Measurements from ENCODE around the gene EME1. TPM values are rescaled to one million over a fixed set of nuclear protein-coding genes. Genes with fewer than 3 reads are reported as not detected.

The EME1 gene
- polyA plus RNA-seq, 3 donors: 8.6 to 11.0 (median 9.5) TPM

DNA sequence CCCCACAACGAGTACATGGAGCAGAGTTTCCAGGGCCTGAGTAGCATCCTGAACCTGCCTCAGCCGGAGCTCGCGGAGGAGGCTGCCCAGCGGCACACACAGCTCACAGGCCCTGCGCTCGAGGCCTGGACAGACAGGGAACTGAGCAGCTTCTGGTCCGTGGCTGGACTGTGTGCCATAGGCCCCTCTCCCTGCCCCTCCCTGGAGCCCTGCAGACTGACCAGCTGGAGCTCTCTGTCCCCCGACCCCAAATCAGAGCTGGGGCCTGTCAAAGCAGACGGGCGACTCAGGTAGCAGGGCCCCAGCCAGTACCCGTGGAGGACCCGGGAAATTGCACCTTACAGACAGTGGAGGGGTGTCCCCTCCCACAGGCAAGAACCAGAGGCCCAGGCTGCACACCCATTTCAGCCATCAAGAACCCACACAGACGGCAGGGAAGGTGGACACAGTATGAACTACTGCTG is 13.0 kb upstream of the EME1 start:
- DNase-seq (ENCODE audit: extremely low read depth in 1 of 11, low read depth in 9 of 11, low spot score in 4 of 11): no peak

DNA sequence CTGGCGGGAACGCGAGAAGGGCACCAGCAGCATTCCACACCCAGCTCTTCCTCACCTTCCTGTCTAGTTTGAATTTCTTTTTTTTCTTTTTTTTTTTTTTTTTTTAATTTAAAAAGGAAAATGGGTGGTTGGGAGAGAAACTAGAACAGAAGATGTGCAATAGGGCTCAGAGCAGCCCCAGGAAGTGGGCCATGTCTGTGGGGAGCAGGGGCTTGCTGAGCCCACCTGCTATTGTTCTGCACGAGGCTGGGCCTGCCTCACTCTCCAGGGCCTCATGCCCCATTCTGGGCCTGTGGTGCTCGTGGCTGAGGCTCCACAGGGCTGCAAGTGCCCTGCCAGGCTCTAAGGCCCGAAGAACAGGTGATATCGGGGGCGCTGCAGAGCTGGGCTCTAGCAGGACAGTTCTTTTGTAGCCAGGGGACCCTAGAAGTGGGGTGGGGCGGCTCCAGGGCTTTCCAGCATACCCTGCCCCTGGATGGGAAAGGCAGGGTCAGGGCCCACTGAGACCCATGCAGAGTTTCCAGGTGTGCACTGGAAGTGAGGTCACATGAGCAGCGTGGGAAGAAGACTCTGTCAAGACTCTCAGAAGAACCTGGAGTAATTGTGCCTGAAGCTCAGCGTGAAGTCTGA is 12.4 kb upstream of the EME1 start:
- no peak for DNase-seq (ENCODE audit: extremely low read depth in 1 of 11, low read depth in 9 of 11, low spot score in 4 of 11)

DNA sequence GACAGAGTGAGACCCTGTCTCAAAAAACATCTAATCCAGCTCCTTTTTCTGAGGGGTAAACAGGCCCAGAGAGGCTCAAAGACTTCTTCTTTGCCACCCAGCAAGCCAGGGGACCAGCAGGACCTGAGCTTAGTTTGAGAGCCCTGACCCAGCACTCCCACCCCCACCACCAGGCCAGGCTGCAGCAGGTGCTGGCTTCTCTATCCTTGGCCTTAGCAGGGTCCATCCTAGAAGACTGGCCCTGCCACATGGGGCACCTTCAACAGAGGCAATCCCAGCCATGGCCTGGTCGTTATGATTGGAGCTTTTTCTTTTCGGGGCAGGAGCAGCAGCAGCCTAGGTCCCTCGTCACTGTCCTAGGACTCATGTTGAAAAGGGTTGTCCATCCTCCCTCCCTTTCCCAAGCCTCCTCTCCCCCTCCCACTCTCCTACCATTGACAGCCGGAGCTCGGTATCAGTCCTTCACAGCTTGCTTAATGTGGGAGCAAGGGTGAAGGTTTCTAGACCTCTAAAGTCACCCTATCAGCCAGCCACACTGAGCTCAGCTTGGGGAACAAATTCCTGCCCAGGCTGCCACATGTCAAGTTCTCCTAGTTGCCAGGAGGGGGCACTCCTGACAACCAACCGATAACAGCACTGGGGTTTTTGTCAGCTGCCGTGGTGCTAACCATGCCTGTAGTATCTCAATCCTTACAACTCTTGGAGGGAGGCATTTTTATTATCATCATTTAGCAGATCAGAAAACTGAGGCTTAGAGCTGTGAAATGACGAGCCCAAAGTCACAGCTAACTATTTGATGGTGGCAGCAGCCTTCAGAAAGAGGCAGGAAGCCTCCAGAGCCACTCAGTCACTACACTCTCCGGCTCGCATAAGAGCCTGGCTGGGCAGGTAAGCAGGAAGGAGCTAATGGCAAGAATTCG is 11.2 kb upstream of the EME1 start:
- peak in 4 of 11 donors; percentile 39 to 46 (median 44) for DNase-seq (ENCODE audit: extremely low read depth in 1 of 11, low read depth in 9 of 11, low spot score in 4 of 11)

- DNase-seq (ENCODE audit: extremely low read depth in 1 of 11, low read depth in 9 of 11, low spot score in 4 of 11): no peak
These were observed 10.4 kb upstream of the EME1 start for GRCh38 chr17:50362661-50363060.

- peak in 1 of 11 donors; percentile 48 for DNase-seq (ENCODE audit: extremely low read depth in 1 of 11, low read depth in 9 of 11, low spot score in 4 of 11)
These were observed 9.6 kb upstream of the EME1 start for GRCh38 chr17:50363217-50364060.

DNA sequence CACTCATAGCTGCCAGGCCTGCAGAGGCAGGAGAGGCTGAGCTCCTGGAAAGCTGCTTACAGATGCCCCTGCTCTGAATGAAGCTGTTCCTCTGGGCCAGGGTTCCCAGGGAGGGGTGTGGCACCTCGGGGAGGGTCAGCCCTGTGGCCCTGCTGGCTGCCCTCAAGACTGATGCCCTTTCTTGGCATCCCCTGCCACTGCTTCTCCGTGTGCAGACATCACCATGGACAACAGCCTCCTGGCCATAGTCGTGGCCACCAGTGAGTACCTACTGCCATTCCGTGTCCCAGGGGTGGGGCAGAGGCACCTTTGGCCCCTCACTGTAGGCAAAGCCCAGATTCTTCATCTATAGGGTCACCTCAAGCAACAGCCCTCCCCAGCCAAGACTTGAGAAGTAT is 9.0 kb upstream of the EME1 start:
- no peak for DNase-seq (ENCODE audit: extremely low read depth in 1 of 11, low read depth in 9 of 11, low spot score in 4 of 11)

GRCh38 chr17:50364715-50365114 is 8.3 kb upstream of the EME1 start:
- no peak for DNase-seq (ENCODE audit: extremely low read depth in 1 of 11, low read depth in 9 of 11, low spot score in 4 of 11)

GRCh38 chr17:50365165-50365564 is 7.9 kb upstream of the EME1 start:
- DNase-seq (ENCODE audit: extremely low read depth in 1 of 11, low read depth in 9 of 11, low spot score in 4 of 11): no peak

DNA sequence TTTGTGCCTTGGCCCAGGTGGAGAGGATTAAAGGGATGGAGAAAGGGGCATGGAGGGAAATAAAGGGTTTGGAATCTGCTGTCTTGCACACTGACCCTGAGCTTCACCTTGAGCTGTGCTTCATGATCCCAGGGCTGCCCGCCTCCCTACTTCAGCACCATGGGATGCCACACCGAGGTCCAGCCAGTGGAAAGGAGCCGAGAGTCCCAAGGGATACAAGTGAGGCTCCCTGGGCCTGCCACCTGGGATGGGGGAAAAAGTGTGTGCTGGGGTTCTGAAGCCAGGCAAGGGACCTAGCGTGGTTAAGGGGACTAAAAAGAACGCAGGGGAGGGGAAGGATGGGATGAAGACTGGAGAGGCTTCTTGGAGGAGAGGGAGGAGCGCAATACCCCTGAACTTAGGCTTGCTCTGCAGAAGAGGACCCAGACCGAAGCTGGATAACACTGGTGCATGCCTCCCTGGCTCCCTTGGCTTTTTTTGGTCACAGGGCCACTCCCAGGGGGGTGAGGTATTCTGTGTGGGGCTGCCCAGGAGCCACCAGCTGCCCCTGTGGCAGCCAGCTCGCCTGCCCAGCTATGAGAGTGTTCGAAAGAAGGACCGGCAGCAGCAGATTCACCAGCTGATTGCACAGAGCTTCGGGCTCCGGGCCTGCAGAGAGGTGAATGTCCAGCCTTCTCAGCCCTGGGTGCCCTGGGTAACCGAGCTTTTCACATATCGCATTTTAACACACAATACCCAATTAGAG is 7.2 kb upstream of the EME1 start:
- DNase-seq (ENCODE audit: extremely low read depth in 1 of 11, low read depth in 9 of 11, low spot score in 4 of 11): no peak

DNA sequence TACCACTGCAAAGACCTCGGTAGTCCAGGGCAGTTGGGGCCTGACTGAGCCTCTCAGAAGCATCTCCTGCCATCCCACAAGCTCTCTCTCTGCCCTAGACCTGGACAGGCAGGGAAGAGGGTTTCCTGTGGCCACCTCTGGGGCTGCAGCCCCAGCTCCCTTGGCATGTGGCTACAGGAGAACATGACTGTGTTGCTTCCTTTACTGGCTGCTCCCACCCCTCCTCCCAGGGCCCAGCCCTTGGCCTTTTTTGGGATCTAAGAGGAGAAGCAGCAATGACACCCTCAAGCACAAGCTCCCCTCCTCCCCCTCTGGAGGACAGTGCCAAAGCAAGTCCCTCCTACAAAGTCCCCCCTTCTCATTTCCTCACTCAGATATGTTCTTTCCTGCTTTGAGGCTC is 5.6 kb upstream of the EME1 start:
- DNase-seq (ENCODE audit: extremely low read depth in 1 of 11, low read depth in 9 of 11, low spot score in 4 of 11): no peak

DNA sequence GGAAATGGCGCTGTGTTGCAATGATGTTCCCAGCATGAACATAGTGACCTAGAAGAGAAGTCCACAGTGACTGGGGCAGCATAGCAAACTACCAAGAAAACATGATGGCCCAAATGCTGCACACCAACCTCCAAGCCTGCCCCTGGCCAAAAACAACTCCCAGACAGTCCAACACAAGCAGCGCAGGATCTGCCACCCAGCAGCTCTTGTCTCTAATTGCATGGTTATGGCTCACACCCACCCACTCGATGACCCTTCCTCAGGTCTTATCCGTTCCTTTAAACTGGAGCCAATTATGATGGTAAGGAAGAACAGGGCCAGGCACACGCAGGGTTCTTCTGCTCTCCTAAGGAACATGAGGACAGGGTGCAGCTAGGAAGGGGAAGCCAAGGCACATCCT is 3.0 kb upstream of the EME1 start:
- no peak for DNase-seq (ENCODE audit: extremely low read depth in 1 of 11, low read depth in 9 of 11, low spot score in 4 of 11)

- DNase-seq (ENCODE audit: extremely low read depth in 1 of 11, low read depth in 9 of 11, low spot score in 4 of 11): no peak
These were observed 1.5 kb upstream of the EME1 start for GRCh38 chr17:50371526-50371925.

- no peak for DNase-seq (ENCODE audit: extremely low read depth in 1 of 11, low read depth in 9 of 11, low spot score in 4 of 11)
These were observed 739 bp upstream of the EME1 start for GRCh38 chr17:50372222-50372757.

- DNase-seq (ENCODE audit: extremely low read depth in 1 of 11, low read depth in 9 of 11, low spot score in 4 of 11): no peak
These were observed 676 bp downstream of the EME1 start for GRCh38 chr17:50373705-50374104.

- no peak for DNase-seq (ENCODE audit: extremely low read depth in 1 of 11, low read depth in 9 of 11, low spot score in 4 of 11)
These were observed 3.0 kb downstream of the EME1 start for GRCh38 chr17:50375858-50376538.

GRCh38 chr17:50379351-50380132 is 6.5 kb downstream of the EME1 start:
- DNase-seq (ENCODE audit: extremely low read depth in 1 of 11, low read depth in 9 of 11, low spot score in 4 of 11): no peak
